Loucy (cell line): ENCODE results near the gene CIBAR2.

ENCODE experiments used
- H2AFZ ChIP-seq: fragments of 200-600 bp; sonication (generic); 2 replicates; pipeline ENCODE4 v1.6.0; 2016; ENCODE audit warnings: antibody characterized with exemption, mild to moderate bottlenecking, low read length, moderate library complexity
- H3F3A ChIP-seq: fragments of 200-600 bp; 2 replicates; pipeline ENCODE4 v1.6.0; 2016; ENCODE audit warnings: antibody characterized with exemption, low read depth, mild to moderate bottlenecking
- H3K27me3 ChIP-seq: fragments of 200-600 bp; sonication (generic); 2 replicates; pipeline ENCODE4 v1.6.1; 2014; ENCODE audit warnings: low read length, mild to moderate bottlenecking; ENCODE audit not compliant: insufficient read depth, poor library complexity, severe bottlenecking
- H3K36me3 ChIP-seq: fragments of 200-600 bp; sonication (generic); 2 replicates; pipeline ENCODE4 v1.6.1; 2016; ENCODE audit warnings: low read length; ENCODE audit not compliant: insufficient read depth
- H3K4me1 ChIP-seq: fragments of 200-600 bp; sonication (generic); 2 replicates; pipeline ENCODE4 v1.5.1; 2014; ENCODE audit warnings: low read length, mild to moderate bottlenecking; ENCODE audit not compliant: insufficient read depth, poor library complexity, severe bottlenecking
- H3K4me2 ChIP-seq: fragments of 200-600 bp; sonication (generic); 2 replicates; pipeline ENCODE4 v1.6.0; 2014; ENCODE audit warnings: antibody characterized with exemption, low read length, low read depth, mild to moderate bottlenecking; ENCODE audit not compliant: poor library complexity, severe bottlenecking
- H3K4me3 ChIP-seq: fragments of 200-600 bp; sonication (generic); 2 replicates; pipeline ENCODE4 v1.5.1; 2014; ENCODE audit warnings: low read length, mild to moderate bottlenecking, mixed read lengths; ENCODE audit not compliant: poor library complexity, severe bottlenecking
- H3K79me2 ChIP-seq: fragments of 200-600 bp; sonication (generic); 2 replicates; pipeline ENCODE4 v1.6.1; 2014; ENCODE audit warnings: low read length; ENCODE audit not compliant: insufficient read depth
- H3K9ac ChIP-seq: fragments of 200-600 bp; sonication (generic); 2 replicates; pipeline ENCODE4 v1.6.0; 2014; ENCODE audit warnings: mild to moderate bottlenecking, low read depth, low read length, moderate library complexity; ENCODE audit not compliant: poor library complexity, severe bottlenecking
- H3K9me2 ChIP-seq: fragments of 200-600 bp; sonication (generic); replicated peaks from 2 replicates; pipeline ENCODE4 v1.6.1; 2016; ENCODE audit warnings: low read depth, low read length, mixed read lengths
- H3K9me3 ChIP-seq: fragments of 200-600 bp; sonication (generic); 2 replicates; pipeline ENCODE4 v1.6.1; 2014; ENCODE audit warnings: mild to moderate bottlenecking, antibody characterized with exemption, low read length, low read depth; ENCODE audit not compliant: insufficient read depth
- H4K20me1 ChIP-seq: fragments of 200-600 bp; sonication (generic); 2 replicates; pipeline ENCODE4 v1.6.0; 2014; ENCODE audit warnings: antibody characterized with exemption, low read length, mild to moderate bottlenecking; ENCODE audit not compliant: insufficient read depth, poor library complexity, severe bottlenecking
- EZH2phosphoT487 ChIP-seq: fragments of 200-600 bp; IDR thresholded peaks from 2 replicates; pipeline ENCODE4 v1.6.1; 2018; ENCODE audit warnings: antibody characterized with exemption, mild to moderate bottlenecking, moderate library complexity, borderline replicate concordance
- TF ChIP-seq, protein P1 (sequence below): fragments of 200-600 bp; sonication (generic); conservative IDR thresholded peaks from 2 replicates; pipeline ENCODE4 v1.5.1; 2014; ENCODE audit warnings: mild to moderate bottlenecking, antibody characterized with exemption, low read length

The CIBAR2 gene

GRCh38 chr16:85051067-85051581, 61.1 kb downstream of the CIBAR2 start:
- H3F3A ChIP-seq = peaks cover 3% of the 10 kb centered on the region; the same call in 1 of the 2 replicates
- no peak overlapping the region for H2AFZ ChIP-seq
- H3K9me2 ChIP-seq = no peaks in the 10 kb centered on the region
- no peaks in the 10 kb centered on the region for H3K27me3 ChIP-seq
- no peak overlapping the region for H3K4me3 ChIP-seq
- no peaks in the 10 kb centered on the region for H4K20me1 ChIP-seq
- TF ChIP-seq EZH2phosphoT487 = no peak
- TF ChIP-seq, protein P1, sequence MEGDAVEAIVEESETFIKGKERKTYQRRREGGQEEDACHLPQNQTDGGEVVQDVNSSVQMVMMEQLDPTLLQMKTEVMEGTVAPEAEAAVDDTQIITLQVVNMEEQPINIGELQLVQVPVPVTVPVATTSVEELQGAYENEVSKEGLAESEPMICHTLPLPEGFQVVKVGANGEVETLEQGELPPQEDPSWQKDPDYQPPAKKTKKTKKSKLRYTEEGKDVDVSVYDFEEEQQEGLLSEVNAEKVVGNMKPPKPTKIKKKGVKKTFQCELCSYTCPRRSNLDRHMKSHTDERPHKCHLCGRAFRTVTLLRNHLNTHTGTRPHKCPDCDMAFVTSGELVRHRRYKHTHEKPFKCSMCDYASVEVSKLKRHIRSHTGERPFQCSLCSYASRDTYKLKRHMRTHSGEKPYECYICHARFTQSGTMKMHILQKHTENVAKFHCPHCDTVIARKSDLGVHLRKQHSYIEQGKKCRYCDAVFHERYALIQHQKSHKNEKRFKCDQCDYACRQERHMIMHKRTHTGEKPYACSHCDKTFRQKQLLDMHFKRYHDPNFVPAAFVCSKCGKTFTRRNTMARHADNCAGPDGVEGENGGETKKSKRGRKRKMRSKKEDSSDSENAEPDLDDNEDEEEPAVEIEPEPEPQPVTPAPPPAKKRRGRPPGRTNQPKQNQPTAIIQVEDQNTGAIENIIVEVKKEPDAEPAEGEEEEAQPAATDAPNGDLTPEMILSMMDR = no peak
- no peak overlapping the region for H3K9ac ChIP-seq
- H3K36me3 ChIP-seq = no peaks in the 10 kb centered on the region
- H3K79me2 ChIP-seq = no peaks in the 10 kb centered on the region
- no peaks in the 10 kb centered on the region for H3K9me3 ChIP-seq
- H3K4me1 ChIP-seq = peaks cover 19% of the 10 kb centered on the region
- H3K4me2 ChIP-seq = no peak overlapping the region

- Histone ChIP-seq H3K4me1 (peaks cover 7% of the 10 kb centered on the region), H3K4me3 (no peak overlapping the region), H2AFZ (no peak overlapping the region), H3K36me3 (no peaks in the 10 kb centered on the region), H4K20me1 (no peaks in the 10 kb centered on the region), H3K79me2 (no peaks in the 10 kb centered on the region), H3K4me2 (no peak overlapping the region), H3K9me2 (no peaks in the 10 kb centered on the region), H3K27me3 (no peaks in the 10 kb centered on the region), H3K9ac (no peak overlapping the region), H3K9me3 (no peaks in the 10 kb centered on the region), H3F3A (no peaks in the 10 kb centered on the region)
- no peak for TF ChIP-seq EZH2phosphoT487
- TF ChIP-seq, protein P1 = no peak
Measured at GRCh38 chr16:85049706-85050305, 62.5 kb downstream of the CIBAR2 start.

- H3K4me1 ChIP-seq = peaks cover 4% of the 10 kb centered on the region
- H3K4me2 ChIP-seq = no peak overlapping the region
- no peaks in the 10 kb centered on the region for H3K9me3 ChIP-seq
- no peaks in the 10 kb centered on the region for H3F3A ChIP-seq
- no peaks in the 10 kb centered on the region for H4K20me1 ChIP-seq
- no peaks in the 10 kb centered on the region for H3K27me3 ChIP-seq
- no peak overlapping the region for H2AFZ ChIP-seq
- TF ChIP-seq, protein P1 = no peak
- TF ChIP-seq EZH2phosphoT487 = no peak
- no peak overlapping the region for H3K9ac ChIP-seq
- no peaks in the 10 kb centered on the region for H3K9me2 ChIP-seq
- no peaks in the 10 kb centered on the region for H3K79me2 ChIP-seq
- no peaks in the 10 kb centered on the region for H3K36me3 ChIP-seq
- H3K4me3 ChIP-seq = no peak overlapping the region
Measured at GRCh38 chr16:85048921-85049562, 63.2 kb downstream of the CIBAR2 start.
